ENCODE measurements around the gene ZNF445. TPM values are rescaled to one million over a fixed set of nuclear protein-coding genes. Genes with fewer than 3 reads are reported as not detected.

Gene ZNF445
- total and polyA plus RNA-seq, 9 of the 15 experiments (the other 6 are each of a cell fraction or from before 2014, with no cell fraction given): 1.2 to 26.9 (median 10.6) TPM

- peak overlapping the region in 1 of 2 experiments; percentile 63; a peak in 1 of 4 replicates for H3K9ac ChIP-seq (ENCODE audit: insufficient read depth in 1 of 2, low read depth in 2 of 2, low read length in 2 of 2)
- no peak for DNase-seq (ENCODE audit: extremely low read depth in 1 of 4, low spot score in 3 of 4)
- no peak overlapping the region for H3K4me3 ChIP-seq
- H3K4me2 ChIP-seq (ENCODE audit: insufficient read depth, low read length): no peak overlapping the region
- no peaks in the 10 kb centered on the region for H3K27me3 ChIP-seq (ENCODE audit: control insufficient read depth in 2 of 2, insufficient read depth in 2 of 2, low read length in 2 of 2)
- peak; percentile 27; the same call in 1 of the 2 replicates for TF ChIP-seq POLR2G (IDR thresholded peaks at IDR 0.05; ENCODE audit: low read depth, low read length)
- TF ChIP-seq NR2C2 (CRISPR knock-in tag; IDR thresholded peaks at IDR 0.05): no peak
- no peak for TF ChIP-seq NR2C2 (tag; IDR thresholded peaks at IDR 0.05)
- ChIA-PET POLR2A (interaction anchor here (1.0 to 1.6 kb wide), 4 partner anchors 8 to 20 kb away, joined by 3 to 9 read pairs (median 4); no protein-coding TSS in a partner anchor), CTCF (ENCODE audit: low intra/inter-chr PET ratio) (interaction anchor here (0.5 kb wide), 1 partner anchor 47 kb away, joined by 3 read pairs; no protein-coding TSS in a partner anchor)
- BruUV-seq (replicated peaks): no TSS peak
- H4K20me1 ChIP-seq (replicated peaks; ENCODE audit: control insufficient read depth, insufficient read depth, low read length): no peaks in the 10 kb centered on the region
- no peak for ATAC-seq
- no peak overlapping the region for H3K27ac ChIP-seq (ENCODE audit: extremely low read depth, low read depth, low read length)
- intact Hi-C loops (cut with micrococcal nuclease): no loop called here
- no peaks in the 10 kb centered on the region for H3K79me2 ChIP-seq (ENCODE audit: control insufficient read depth, insufficient read depth, low read length)
- 80% methylated on average over 11 of the region's 11 CpGs for WGBS (ENCODE audit: insufficient coverage, low coverage, missing lambda C conversion rate)
- no peak overlapping the region for H2AFZ ChIP-seq (ENCODE audit: low read depth, low read length)
- H3K9me3 ChIP-seq (replicated peaks; ENCODE audit: control insufficient read depth, insufficient read depth, low read depth, low read length): no peaks in the 10 kb centered on the region
- H3K9me1 ChIP-seq (ENCODE audit: control insufficient read depth, insufficient read depth, low read length): peaks cover 9% of the 10 kb centered on the region
- no peak for FAIRE-seq
- in situ Hi-C loops (cut with MboI): no loop called here
- H3K36me3 ChIP-seq (ENCODE audit: control insufficient read depth, insufficient read depth, low read length): peaks cover 5% of the 10 kb centered on the region; the same call in 1 of the 3 replicates
- H3K4me1 ChIP-seq (replicated peaks in 1 of 2; ENCODE audit: control insufficient read depth in 2 of 2, insufficient read depth in 2 of 2, low read length in 2 of 2): peaks cover 0 to 31% of the 10 kb centered on the region in 2 experiments; a peak in 3 of 5 replicates
These were observed 58.2 kb downstream of the ZNF445 start for GRCh38 chr3:44419116-44419922.

GRCh38 chr3:44418549-44418948 is 58.9 kb downstream of the ZNF445 start:
- no peak overlapping the region for H2AFZ ChIP-seq (ENCODE audit: low read depth, low read length)
- 81% methylated on average over 2 of the region's 2 CpGs for WGBS (ENCODE audit: insufficient coverage, low coverage, missing lambda C conversion rate)
- H3K27ac ChIP-seq (ENCODE audit: extremely low read depth, low read depth, low read length): no peak overlapping the region
- BruUV-seq (replicated peaks): no TSS peak
- POLR2A ChIA-PET: interaction anchor here (1.0 kb wide), 1 partner anchor 18 kb away, joined by 3 read pairs; no protein-coding TSS in a partner anchor
- H4K20me1 ChIP-seq (replicated peaks; ENCODE audit: control insufficient read depth, insufficient read depth, low read length): no peaks in the 10 kb centered on the region
- in situ Hi-C loops (cut with MboI): no loop called here
- FAIRE-seq: peak; percentile 42
- peaks cover 5% of the 10 kb centered on the region; the same call in 1 of the 3 replicates for H3K36me3 ChIP-seq (ENCODE audit: control insufficient read depth, insufficient read depth, low read length)
- intact Hi-C loops (cut with micrococcal nuclease): no loop called here
- CTCF ChIA-PET (ENCODE audit: low intra/inter-chr PET ratio): no interaction called here
- H3K9me3 ChIP-seq (replicated peaks; ENCODE audit: control insufficient read depth, insufficient read depth, low read depth, low read length): no peaks in the 10 kb centered on the region
- ATAC-seq: peak; percentile 35; the same call in 2 of the 3 replicates
- H3K9ac ChIP-seq (ENCODE audit: insufficient read depth in 1 of 2, low read depth in 2 of 2, low read length in 2 of 2): no peak overlapping the region
- no peaks in the 10 kb centered on the region for H3K27me3 ChIP-seq (ENCODE audit: control insufficient read depth in 2 of 2, insufficient read depth in 2 of 2, low read length in 2 of 2)
- H3K9me1 ChIP-seq (ENCODE audit: control insufficient read depth, insufficient read depth, low read length): peaks cover 9% of the 10 kb centered on the region
- no peaks in the 10 kb centered on the region for H3K79me2 ChIP-seq (ENCODE audit: control insufficient read depth, insufficient read depth, low read length)
- no peak overlapping the region for H3K4me2 ChIP-seq (ENCODE audit: insufficient read depth, low read length)
- peaks cover 0 to 26% of the 10 kb centered on the region in 2 experiments; a peak in 3 of 5 replicates for H3K4me1 ChIP-seq (replicated peaks in 1 of 2; ENCODE audit: control insufficient read depth in 2 of 2, insufficient read depth in 2 of 2, low read length in 2 of 2)
- no peak overlapping the region for H3K4me3 ChIP-seq
- peak in 3 of 4 experiments; percentile 42 to 75 (median 75) for DNase-seq (ENCODE audit: extremely low read depth in 1 of 4, low spot score in 3 of 4)
- TF ChIP-seq TFAM (CRISPR knock-in tag; conservative IDR thresholded peaks at IDR 0.05) (no peak), MAX (CRISPR knock-in tag; IDR thresholded peaks at IDR 0.05) (0 out of 2 replicates have a peak, but pooled peaks have one; percentile 9), SMARCA4 (IDR thresholded peaks at IDR 0.05) (no peak), CAMTA2 (CRISPR knock-in tag; conservative IDR thresholded peaks at IDR 0.05) (no peak), TEAD1 (CRISPR knock-in tag; IDR thresholded peaks at IDR 0.05) (0 out of 4 replicates have a peak, but pooled peaks of 1 of the 2 experiments have one; percentile 22), RFX7 (CRISPR knock-in tag; IDR thresholded peaks at IDR 0.05) (no peak), TRIM25 (IDR thresholded peaks at IDR 0.05; ENCODE audit: borderline replicate concordance) (no peak), BMI1 (IDR thresholded peaks at IDR 0.05; ENCODE audit: low read length) (no peak), SLC30A9 (CRISPR knock-in tag; IDR thresholded peaks at IDR 0.05) (no peak), ZNF354B (CRISPR knock-in tag; IDR thresholded peaks at IDR 0.05) (no peak), BRF1 (IDR thresholded peaks at IDR 0.05; ENCODE audit: borderline replicate concordance, extremely low read depth, insufficient read length) (no peak)

Data from K562 (cell line).